Activated T-cell treated with anti-CD3 and anti-CD28 coated beads for 24 hours (primary cell): ENCODE results near the gene PLGRKT.
"Not testable (repeated sequence)": the region's sequence is repeated elsewhere in the genome, so short reads cannot be mapped to it uniquely, and the experiment has no call there.

Experiments
- DNase-seq: peaks from one replicate; pipeline ENCODE4 v3.0.0-alpha.2; 2020; ENCODE audit warnings: low read depth

Gene PLGRKT

GRCh38 chr9:5375790-5376477 lies 61.8 kb downstream of the PLGRKT start:
- no peak for DNase-seq

- peak; percentile 16 for DNase-seq
These were observed 62.6 kb downstream of the PLGRKT start for GRCh38 chr9:5375091-5375490.

- no peak for DNase-seq
These were observed 73.3 kb downstream of the PLGRKT start for GRCh38 chr9:5364294-5365024.

- no peak for DNase-seq
These were observed 76.3 kb downstream of the PLGRKT start for GRCh38 chr9:5361326-5362010.

GRCh38 chr9:5360341-5360740 lies 77.4 kb downstream of the PLGRKT start:
- no peak for DNase-seq

GRCh38 chr9:5357431-5358105 lies 80.2 kb downstream of the PLGRKT start:
- no peak for DNase-seq

GRCh38 chr9:5355817-5356216 lies 81.9 kb downstream of the PLGRKT start:
- DNase-seq, result no peak

- no peak for DNase-seq
These were observed 82.5 kb downstream of the PLGRKT start for GRCh38 chr9:5355226-5355625.

GRCh38 chr9:5354184-5354583 lies 83.5 kb downstream of the PLGRKT start:
- no peak for DNase-seq

- DNase-seq, result no peak
These were observed 85.0 kb downstream of the PLGRKT start for GRCh38 chr9:5352637-5353248.

- not testable (repeated sequence) for DNase-seq
These were observed 98.4 kb downstream of the PLGRKT start, which contains the start of gene RLN1 for GRCh38 chr9:5338992-5339981. RLN1 (minus strand) TSS chr9:5339876; CDS start chr9:5339746, 130 bp downstream.

- DNase-seq, result no peak
These were observed 101.0 kb downstream of the PLGRKT start for GRCh38 chr9:5336688-5337087.

- DNase-seq, result not testable (repeated sequence)
These were observed 106.4 kb downstream of the PLGRKT start for GRCh38 chr9:5331276-5331675.

- no peak for DNase-seq
These were observed 110.7 kb downstream of the PLGRKT start for GRCh38 chr9:5326893-5327548.

- no peak for DNase-seq
These were observed 111.5 kb downstream of the PLGRKT start for GRCh38 chr9:5326187-5326586.

GRCh38 chr9:5321601-5322000 lies 116.1 kb downstream of the PLGRKT start:
- DNase-seq, result not testable (repeated sequence)

- no peak for DNase-seq
These were observed 116.7 kb downstream of the PLGRKT start for GRCh38 chr9:5321058-5321457.

GRCh38 chr9:5316406-5316805 lies 121.3 kb downstream of the PLGRKT start:
- not testable (repeated sequence) for DNase-seq

GRCh38 chr9:5315187-5315923 lies 122.4 kb downstream of the PLGRKT start:
- DNase-seq, result no peak
